ENCODE measurements around the gene FCHO2. TPM values are rescaled to one million over a fixed set of nuclear protein-coding genes. Genes with fewer than 3 reads are reported as not detected.

Gene FCHO2
- total RNA-seq, 1 experiment from 2014 or later = 2.5 TPM

- Histone ChIP-seq H3K27ac (ENCODE audit: low read depth, low read length, poor library complexity, severe bottlenecking) (no peak overlapping the region), H3K4me1 (ENCODE audit: insufficient read depth, low read length, poor library complexity, severe bottlenecking) (no peaks in the 10 kb centered on the region), H3K36me3 (ENCODE audit: insufficient read depth, low read length, poor library complexity, severe bottlenecking) (no peaks in the 10 kb centered on the region), H3K9me3 (ENCODE audit: low read depth, low read length, poor library complexity, severe bottlenecking) (peaks cover 5% of the 10 kb centered on the region), H3K4me3 (ENCODE audit: low read depth, low read length, poor library complexity, severe bottlenecking) (no peak overlapping the region), H3K27me3 (replicated peaks; ENCODE audit: insufficient read depth, low read depth, low read length, poor library complexity) (no peaks in the 10 kb centered on the region)
- ChIA-PET CTCF (no interaction called here), POLR2A (ENCODE audit: low non-redundant PET) (no interaction called here)
- TF ChIP-seq CTCF (conservative IDR thresholded peaks at IDR 0.05; ENCODE audit: low read depth, low read length) (no peak), EZH2 (IDR thresholded peaks at IDR 0.05; ENCODE audit: borderline replicate concordance, low read depth, low read length, poor library complexity, severe bottlenecking) (no peak)
- intact Hi-C loops (cut with micrococcal nuclease; ENCODE audit: unreplicated experiment) = no loop called here
- no TSS peak for BruUV-seq (replicated peaks)
- no peak for DNase-seq (ENCODE audit: low spot score)
Measured at GRCh38 chr5:73095564-73096238, 139.9 kb downstream of the FCHO2 start.

- BruUV-seq (replicated peaks) = no TSS peak
- DNase-seq (ENCODE audit: low spot score) = no peak
- no peak overlapping the region for H3K4me3 ChIP-seq (ENCODE audit: low read depth, low read length, poor library complexity, severe bottlenecking)
- ChIA-PET CTCF (no interaction called here), POLR2A (ENCODE audit: low non-redundant PET) (no interaction called here)
- H3K27ac ChIP-seq (ENCODE audit: low read depth, low read length, poor library complexity, severe bottlenecking) = no peak overlapping the region
- no peaks in the 10 kb centered on the region for H3K36me3 ChIP-seq (ENCODE audit: insufficient read depth, low read length, poor library complexity, severe bottlenecking)
- H3K9me3 ChIP-seq (ENCODE audit: low read depth, low read length, poor library complexity, severe bottlenecking) = peaks cover 5% of the 10 kb centered on the region
- no peaks in the 10 kb centered on the region for H3K4me1 ChIP-seq (ENCODE audit: insufficient read depth, low read length, poor library complexity, severe bottlenecking)
- H3K27me3 ChIP-seq (replicated peaks; ENCODE audit: insufficient read depth, low read depth, low read length, poor library complexity) = no peaks in the 10 kb centered on the region
- no peak for TF ChIP-seq CTCF (conservative IDR thresholded peaks at IDR 0.05; ENCODE audit: low read depth, low read length)
- TF ChIP-seq EZH2 (IDR thresholded peaks at IDR 0.05; ENCODE audit: borderline replicate concordance, low read depth, low read length, poor library complexity, severe bottlenecking) = no peak
- intact Hi-C loops (cut with micrococcal nuclease; ENCODE audit: unreplicated experiment) = no loop called here
Measured at GRCh38 chr5:73096239-73096575, 140.4 kb downstream of the FCHO2 start.

GRCh38 chr5:73097740-73098139, 141.9 kb downstream of the FCHO2 start:
- ChIA-PET POLR2A (ENCODE audit: low non-redundant PET) (no interaction called here), CTCF (no interaction called here)
- H3K27ac ChIP-seq (ENCODE audit: low read depth, low read length, poor library complexity, severe bottlenecking) = no peak overlapping the region
- intact Hi-C loops (cut with micrococcal nuclease; ENCODE audit: unreplicated experiment) = no loop called here
- no peak for DNase-seq (ENCODE audit: low spot score)
- H3K4me3 ChIP-seq (ENCODE audit: low read depth, low read length, poor library complexity, severe bottlenecking) = no peak overlapping the region
- H3K9me3 ChIP-seq (ENCODE audit: low read depth, low read length, poor library complexity, severe bottlenecking) = peaks cover 5% of the 10 kb centered on the region
- H3K27me3 ChIP-seq (replicated peaks; ENCODE audit: insufficient read depth, low read depth, low read length, poor library complexity) = no peaks in the 10 kb centered on the region
- no peaks in the 10 kb centered on the region for H3K4me1 ChIP-seq (ENCODE audit: insufficient read depth, low read length, poor library complexity, severe bottlenecking)
- H3K36me3 ChIP-seq (ENCODE audit: insufficient read depth, low read length, poor library complexity, severe bottlenecking) = no peaks in the 10 kb centered on the region
- TF ChIP-seq CTCF (conservative IDR thresholded peaks at IDR 0.05; ENCODE audit: low read depth, low read length) (no peak), EZH2 (IDR thresholded peaks at IDR 0.05; ENCODE audit: borderline replicate concordance, low read depth, low read length, poor library complexity, severe bottlenecking) (no peak)
- no TSS peak for BruUV-seq (replicated peaks)

Measured in A673 (cell line).